ENCODE measurements around the gene GP2. TPM values are rescaled to one million over a fixed set of nuclear protein-coding genes. Genes with fewer than 3 reads are reported as not detected.

GP2 gene
- polyA plus RNA-seq, 1 experiment: not detected

DNA sequence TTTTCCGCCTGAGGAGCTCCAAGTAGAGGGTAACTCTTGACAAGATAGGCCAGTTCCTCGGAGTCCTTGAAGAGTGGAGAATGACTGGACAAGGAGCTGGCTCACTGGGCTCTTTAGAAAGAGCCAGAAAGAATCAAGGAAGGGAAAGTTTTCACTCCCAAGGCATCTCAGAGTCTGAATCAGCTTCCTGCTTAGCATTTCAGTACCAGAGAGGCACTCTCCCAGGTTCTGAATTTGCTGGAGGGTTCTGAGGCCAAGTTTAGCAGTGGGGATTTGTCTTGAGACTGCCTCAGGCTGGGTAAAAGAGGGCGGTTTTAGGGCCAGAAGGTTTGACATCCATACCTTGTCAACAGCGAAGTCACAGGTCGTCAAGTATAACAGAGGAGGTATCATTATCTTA, 25.5 kb downstream of the GP2 start:
- H3K4me3 ChIP-seq (ENCODE audit: low read depth, low read length): no peak overlapping the region
- ChIA-PET CTCF (interaction anchor here (1.9 to 2.3 kb wide), 2 partner anchors 11 to 394 kb away, joined by 6 to 26 read pairs; no protein-coding TSS in a partner anchor), POLR2A (no interaction called here)
- TF ChIP-seq, protein P1, sequence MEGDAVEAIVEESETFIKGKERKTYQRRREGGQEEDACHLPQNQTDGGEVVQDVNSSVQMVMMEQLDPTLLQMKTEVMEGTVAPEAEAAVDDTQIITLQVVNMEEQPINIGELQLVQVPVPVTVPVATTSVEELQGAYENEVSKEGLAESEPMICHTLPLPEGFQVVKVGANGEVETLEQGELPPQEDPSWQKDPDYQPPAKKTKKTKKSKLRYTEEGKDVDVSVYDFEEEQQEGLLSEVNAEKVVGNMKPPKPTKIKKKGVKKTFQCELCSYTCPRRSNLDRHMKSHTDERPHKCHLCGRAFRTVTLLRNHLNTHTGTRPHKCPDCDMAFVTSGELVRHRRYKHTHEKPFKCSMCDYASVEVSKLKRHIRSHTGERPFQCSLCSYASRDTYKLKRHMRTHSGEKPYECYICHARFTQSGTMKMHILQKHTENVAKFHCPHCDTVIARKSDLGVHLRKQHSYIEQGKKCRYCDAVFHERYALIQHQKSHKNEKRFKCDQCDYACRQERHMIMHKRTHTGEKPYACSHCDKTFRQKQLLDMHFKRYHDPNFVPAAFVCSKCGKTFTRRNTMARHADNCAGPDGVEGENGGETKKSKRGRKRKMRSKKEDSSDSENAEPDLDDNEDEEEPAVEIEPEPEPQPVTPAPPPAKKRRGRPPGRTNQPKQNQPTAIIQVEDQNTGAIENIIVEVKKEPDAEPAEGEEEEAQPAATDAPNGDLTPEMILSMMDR (IDR thresholded peaks at IDR 0.05; ENCODE audit: insufficient read depth, low read depth, low read length): no peak
- no peak for DNase-seq (ENCODE audit: low read depth)
- H3K36me3 ChIP-seq (ENCODE audit: control insufficient read depth, insufficient read depth, low read length): no peaks in the 10 kb centered on the region
- no peaks in the 10 kb centered on the region for H3K27me3 ChIP-seq (ENCODE audit: control insufficient read depth, insufficient read depth, low read length)

DNA sequence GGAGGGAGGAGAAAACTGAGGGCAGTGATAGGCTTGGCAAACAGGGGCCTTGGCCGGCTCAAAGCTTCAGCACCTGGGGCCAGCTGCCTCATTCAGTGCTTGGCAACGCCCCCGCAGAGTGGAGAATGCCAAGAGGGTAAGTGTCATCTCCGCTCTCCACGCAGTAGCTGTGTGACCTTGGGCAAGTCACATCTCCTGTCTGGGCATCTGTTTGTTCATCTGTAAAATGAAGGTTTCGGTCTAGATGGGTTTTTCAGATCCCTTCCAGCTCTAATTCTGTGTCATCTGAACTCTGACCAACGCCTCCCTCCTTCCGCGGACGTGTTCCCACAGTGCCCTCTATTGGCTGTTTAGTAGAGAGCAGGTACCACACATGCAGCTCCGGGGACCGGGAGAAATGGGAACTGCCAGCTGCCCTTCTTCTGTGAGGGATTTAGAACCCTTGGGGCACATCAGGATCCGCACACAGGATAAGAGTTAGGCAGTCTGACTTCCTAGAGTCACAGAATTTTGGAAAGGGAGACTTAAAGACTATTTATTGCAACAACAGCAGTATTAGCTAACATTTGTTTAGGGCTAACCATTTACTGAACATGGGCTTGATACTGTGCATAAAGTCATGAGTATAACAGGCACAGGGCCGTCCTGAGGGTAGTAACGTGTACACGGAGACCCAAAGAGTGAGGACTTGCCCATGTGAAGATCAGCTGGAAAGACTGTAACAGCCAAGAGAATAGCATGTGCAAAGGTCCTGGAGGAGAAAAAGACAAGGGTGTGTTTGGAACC, 26.8 kb downstream of the GP2 start:
- ChIA-PET CTCF (interaction anchor here (0.6 to 2.3 kb wide), 9 partner anchors 9 to 401 kb away, joined by 3 to 26 read pairs (median 3); no protein-coding TSS in a partner anchor), POLR2A (no interaction called here)
- no peaks in the 10 kb centered on the region for H3K36me3 ChIP-seq (ENCODE audit: control insufficient read depth, insufficient read depth, low read length)
- DNase-seq (ENCODE audit: low read depth): no peak
- TF ChIP-seq, protein P1 (IDR thresholded peaks at IDR 0.05; ENCODE audit: insufficient read depth, low read depth, low read length): peak; percentile 65
- H3K4me3 ChIP-seq (ENCODE audit: low read depth, low read length): no peak overlapping the region
- H3K27me3 ChIP-seq (ENCODE audit: control insufficient read depth, insufficient read depth, low read length): no peaks in the 10 kb centered on the region

DNA sequence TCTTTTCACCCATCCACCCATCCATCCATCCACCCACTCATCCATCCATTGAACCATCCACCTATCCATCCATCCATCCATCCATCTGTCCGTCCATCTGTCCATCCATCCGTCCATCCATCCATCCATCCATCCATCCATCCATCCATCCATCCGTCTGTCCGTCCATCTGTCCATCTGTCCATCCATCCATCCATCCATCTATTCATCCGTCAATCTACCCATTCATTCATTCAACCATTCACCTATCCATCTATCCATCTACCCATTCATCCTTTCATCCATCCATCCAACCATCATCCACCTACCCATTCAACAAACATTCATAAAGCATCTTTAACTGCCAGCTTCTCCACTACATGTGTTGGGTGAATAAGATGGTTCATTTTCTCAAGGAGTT, 28.9 kb downstream of the GP2 start:
- Histone ChIP-seq H3K4me3 (ENCODE audit: low read depth, low read length) (no peak overlapping the region), H3K36me3 (ENCODE audit: control insufficient read depth, insufficient read depth, low read length) (no peaks in the 10 kb centered on the region), H3K27me3 (ENCODE audit: control insufficient read depth, insufficient read depth, low read length) (no peaks in the 10 kb centered on the region)
- POLR2A ChIA-PET: no interaction called here
- DNase-seq (ENCODE audit: low read depth): no peak
- CTCF ChIA-PET: interaction anchor here (1.0 to 1.3 kb wide), 2 partner anchors 391 kb away, joined by 3 read pairs; no protein-coding TSS in a partner anchor
- TF ChIP-seq, protein P1 (IDR thresholded peaks at IDR 0.05; ENCODE audit: insufficient read depth, low read depth, low read length): no peak

DNA sequence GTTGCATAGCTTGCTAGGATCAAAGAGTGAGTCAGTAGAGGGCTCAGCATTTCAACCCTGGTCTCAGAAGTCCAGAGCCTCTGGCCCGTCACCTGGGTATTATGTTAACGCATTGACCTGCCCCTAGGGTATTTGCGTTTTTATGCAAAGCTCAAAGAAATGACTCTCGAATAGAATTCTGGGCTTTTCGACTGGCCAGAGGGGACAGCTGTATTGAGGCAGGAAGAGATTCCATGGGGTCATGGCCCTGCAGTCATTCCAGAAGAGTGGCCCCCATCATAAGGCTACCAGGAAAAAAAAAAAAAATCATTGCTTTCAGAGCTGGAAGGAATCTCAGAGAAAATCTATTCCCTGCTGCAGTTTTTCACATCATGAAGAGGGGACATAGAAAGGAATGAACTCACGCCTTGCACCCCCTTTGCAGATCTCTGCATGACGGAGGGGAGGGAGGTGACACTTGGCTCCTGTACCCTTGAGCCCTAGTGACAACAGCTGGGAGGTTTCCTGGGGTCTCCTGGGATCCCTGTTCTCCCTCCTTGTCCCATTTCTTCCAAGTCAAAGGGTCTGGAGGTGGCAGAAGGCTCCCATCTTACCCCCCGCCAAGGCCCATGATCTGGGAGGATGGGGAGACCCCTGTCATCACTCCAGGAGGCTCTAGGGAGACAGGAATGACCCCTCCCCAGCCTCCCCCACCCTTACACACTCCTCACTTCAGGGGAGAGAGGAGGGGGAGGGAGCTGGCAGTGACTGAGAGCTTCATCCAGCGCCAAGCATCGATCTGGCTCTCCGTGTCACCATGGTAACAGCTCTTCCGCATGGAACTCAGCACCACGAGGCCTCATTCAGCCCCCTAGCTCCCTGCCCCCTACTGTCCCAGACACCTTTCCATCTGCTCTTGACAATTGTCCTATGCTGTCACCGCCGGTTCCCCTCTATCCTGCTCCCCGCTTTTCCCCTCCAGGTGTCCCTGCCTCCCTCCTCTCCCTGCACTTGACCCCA, 35.8 kb downstream of the GP2 start:
- Histone ChIP-seq H3K4me3 (ENCODE audit: low read depth, low read length) (no peak overlapping the region), H3K27me3 (ENCODE audit: control insufficient read depth, insufficient read depth, low read length) (no peaks in the 10 kb centered on the region), H3K36me3 (ENCODE audit: control insufficient read depth, insufficient read depth, low read length) (no peaks in the 10 kb centered on the region)
- ChIA-PET CTCF (interaction anchor here (1.1 kb wide), 1 partner anchor 93 kb away, joined by 3 read pairs; no protein-coding TSS in a partner anchor), POLR2A (no interaction called here)
- TF ChIP-seq, protein P1 (IDR thresholded peaks at IDR 0.05; ENCODE audit: insufficient read depth, low read depth, low read length): no peak
- no peak for DNase-seq (ENCODE audit: low read depth)

DNA sequence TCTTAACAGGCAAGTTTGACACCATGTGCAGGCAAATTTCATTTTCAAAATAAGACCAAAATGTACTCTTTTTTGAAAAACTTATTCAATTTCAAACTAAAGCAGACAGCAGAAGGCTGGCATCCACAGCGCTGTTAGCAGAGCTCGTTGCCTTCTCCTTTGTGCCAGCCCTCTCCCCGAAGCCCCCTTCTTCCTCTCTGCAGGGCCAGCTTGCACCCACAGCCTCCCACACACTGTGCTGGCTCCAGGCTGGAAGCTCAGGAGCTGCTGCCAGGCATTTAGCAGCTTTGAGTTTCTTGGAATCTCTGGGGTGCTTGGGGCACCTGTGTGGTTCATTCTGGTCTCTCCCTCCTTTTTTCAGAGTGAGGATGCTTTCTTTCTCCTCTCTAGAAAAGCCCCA, 37.7 kb downstream of the GP2 start:
- DNase-seq (ENCODE audit: low read depth): no peak
- H3K27me3 ChIP-seq (ENCODE audit: control insufficient read depth, insufficient read depth, low read length): no peaks in the 10 kb centered on the region
- H3K36me3 ChIP-seq (ENCODE audit: control insufficient read depth, insufficient read depth, low read length): no peaks in the 10 kb centered on the region
- POLR2A ChIA-PET: no interaction called here
- TF ChIP-seq, protein P1 (IDR thresholded peaks at IDR 0.05; ENCODE audit: insufficient read depth, low read depth, low read length): no peak
- CTCF ChIA-PET: interaction anchor here (1.1 kb wide), 1 partner anchor 13 kb away, joined by 3 read pairs; no protein-coding TSS in a partner anchor
- H3K4me3 ChIP-seq (ENCODE audit: low read depth, low read length): no peak overlapping the region

Data from BJ (cell line).